ENCODE results near the gene LRP1-AS. TPM values are rescaled to one million over a fixed set of nuclear protein-coding genes. Genes with fewer than 3 reads are reported as not detected.

The LRP1-AS gene
- total RNA-seq, 2 donors from 2014 or later, result not detected

DNA sequence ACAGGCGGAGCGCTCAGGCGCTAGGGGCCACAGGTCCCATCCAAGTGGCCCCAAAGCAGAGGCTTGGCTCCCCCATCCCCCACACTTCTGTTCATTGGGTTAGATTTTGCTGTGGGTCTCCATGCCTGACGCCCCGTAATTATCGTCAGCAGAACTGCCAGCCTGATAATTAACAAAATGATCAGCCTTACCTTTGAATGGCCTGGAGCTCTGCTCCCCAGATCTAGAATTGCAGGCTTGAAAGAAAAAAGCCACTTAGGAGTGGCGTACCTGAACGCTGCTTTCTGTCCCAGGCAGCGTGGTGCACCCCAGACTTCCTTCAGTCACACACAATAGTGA is 28.7 kb upstream of the LRP1-AS start:
- no peak overlapping the region for H3K27ac Mint-ChIP-seq
- DNase-seq (no peak), ATAC-seq (replicated peaks in 1 of 2) (no peak)
- no peaks in the 10 kb centered on the region for H3K27me3 Mint-ChIP-seq (ENCODE audit: low read depth)
- H3K9me3 Mint-ChIP-seq, result no peaks in the 10 kb centered on the region
- peaks cover 8% of the 10 kb centered on the region for H3K4me1 Mint-ChIP-seq (ENCODE audit: low read depth)
- no peaks in the 10 kb centered on the region for H3K36me3 Mint-ChIP-seq (ENCODE audit: insufficient read depth in 2 of 2)
- H3K4me3 Mint-ChIP-seq, result no peak overlapping the region

DNA sequence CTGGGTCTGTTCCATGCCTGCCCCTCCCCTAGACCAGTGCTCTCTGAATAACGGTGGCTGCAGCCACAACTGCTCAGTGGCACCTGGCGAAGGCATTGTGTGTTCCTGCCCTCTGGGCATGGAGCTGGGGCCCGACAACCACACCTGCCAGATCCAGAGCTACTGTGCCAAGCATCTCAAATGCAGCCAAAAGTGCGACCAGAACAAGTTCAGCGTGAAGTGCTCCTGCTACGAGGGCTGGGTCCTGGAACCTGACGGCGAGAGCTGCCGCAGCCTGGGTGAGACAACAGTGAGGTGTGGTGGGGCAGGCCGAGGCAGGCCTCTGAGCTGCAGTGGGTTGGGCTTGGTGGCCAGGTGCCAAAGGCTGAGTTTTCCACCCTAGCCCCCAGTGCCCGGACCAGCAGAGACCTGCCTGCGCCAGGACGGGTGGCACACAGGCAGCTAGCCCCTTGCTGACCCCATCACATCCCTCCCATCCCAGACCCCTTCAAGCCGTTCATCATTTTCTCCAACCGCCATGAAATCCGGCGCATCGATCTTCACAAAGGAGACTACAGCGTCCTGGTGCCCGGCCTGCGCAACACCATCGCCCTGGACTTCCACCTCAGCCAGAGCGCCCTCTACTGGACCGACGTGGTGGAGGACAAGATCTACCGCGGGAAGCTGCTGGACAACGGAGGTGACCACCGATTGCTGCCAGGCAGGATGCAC is 28.2 kb upstream of the LRP1-AS start:
- no peak overlapping the region for H3K27ac Mint-ChIP-seq
- no peak overlapping the region for H3K4me3 Mint-ChIP-seq
- ATAC-seq (replicated peaks in 1 of 2), result peak in 1 of 2 donors; percentile 52
- peaks cover 8% of the 10 kb centered on the region for H3K4me1 Mint-ChIP-seq (ENCODE audit: low read depth)
- no peaks in the 10 kb centered on the region for H3K36me3 Mint-ChIP-seq (ENCODE audit: insufficient read depth in 2 of 2)
- peak; percentile 71 to 73 for DNase-seq
- H3K9me3 Mint-ChIP-seq, result no peaks in the 10 kb centered on the region
- no peaks in the 10 kb centered on the region for H3K27me3 Mint-ChIP-seq (ENCODE audit: low read depth)

DNA sequence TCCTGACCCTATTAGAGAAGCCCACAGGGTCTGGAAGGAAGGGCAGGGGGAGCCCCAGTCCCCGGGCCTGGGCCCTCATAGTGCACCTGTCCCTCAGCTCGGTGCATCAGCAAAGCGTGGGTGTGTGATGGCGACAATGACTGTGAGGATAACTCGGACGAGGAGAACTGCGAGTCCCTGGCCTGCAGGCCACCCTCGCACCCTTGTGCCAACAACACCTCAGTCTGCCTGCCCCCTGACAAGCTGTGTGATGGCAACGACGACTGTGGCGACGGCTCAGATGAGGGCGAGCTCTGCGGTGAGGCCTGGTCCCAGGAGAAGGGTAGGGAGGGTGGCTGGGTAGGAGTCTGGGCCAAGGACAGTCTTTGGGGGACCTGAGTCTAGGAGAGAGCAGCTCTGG is 26.3 kb upstream of the LRP1-AS start:
- no peak overlapping the region for H3K27ac Mint-ChIP-seq
- H3K4me3 Mint-ChIP-seq, result no peak overlapping the region
- H3K4me1 Mint-ChIP-seq (ENCODE audit: low read depth), result peaks cover 8% of the 10 kb centered on the region
- no peak for ATAC-seq (replicated peaks in 1 of 2)
- DNase-seq, result no peak
- H3K27me3 Mint-ChIP-seq (ENCODE audit: low read depth), result no peaks in the 10 kb centered on the region
- H3K9me3 Mint-ChIP-seq, result no peaks in the 10 kb centered on the region
- no peaks in the 10 kb centered on the region for H3K36me3 Mint-ChIP-seq (ENCODE audit: insufficient read depth in 2 of 2)

DNA sequence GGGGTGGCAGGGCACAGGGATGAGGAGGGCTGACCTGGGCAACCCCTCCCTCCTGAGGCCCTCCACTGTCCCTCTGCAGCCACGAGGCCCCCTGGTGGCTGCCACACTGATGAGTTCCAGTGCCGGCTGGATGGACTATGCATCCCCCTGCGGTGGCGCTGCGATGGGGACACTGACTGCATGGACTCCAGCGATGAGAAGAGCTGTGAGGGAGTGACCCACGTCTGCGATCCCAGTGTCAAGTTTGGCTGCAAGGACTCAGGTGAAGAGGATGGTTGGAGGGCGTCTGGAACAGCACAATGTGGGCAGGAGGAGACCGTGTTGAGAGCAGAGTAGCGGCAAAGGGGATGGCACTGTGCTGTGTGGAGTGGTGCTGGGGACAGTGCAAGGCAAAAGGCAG is 25.7 kb upstream of the LRP1-AS start:
- Mint-ChIP-seq H3K36me3 (ENCODE audit: insufficient read depth in 2 of 2) (no peaks in the 10 kb centered on the region), H3K27me3 (ENCODE audit: low read depth) (no peaks in the 10 kb centered on the region), H3K4me1 (ENCODE audit: low read depth) (peaks cover 8% of the 10 kb centered on the region), H3K9me3 (no peaks in the 10 kb centered on the region), H3K4me3 (no peak overlapping the region), H3K27ac (no peak overlapping the region)
- DNase-seq (peak; percentile 28 to 29), ATAC-seq (replicated peaks in 1 of 2) (peak; percentile 34 to 60)

DNA sequence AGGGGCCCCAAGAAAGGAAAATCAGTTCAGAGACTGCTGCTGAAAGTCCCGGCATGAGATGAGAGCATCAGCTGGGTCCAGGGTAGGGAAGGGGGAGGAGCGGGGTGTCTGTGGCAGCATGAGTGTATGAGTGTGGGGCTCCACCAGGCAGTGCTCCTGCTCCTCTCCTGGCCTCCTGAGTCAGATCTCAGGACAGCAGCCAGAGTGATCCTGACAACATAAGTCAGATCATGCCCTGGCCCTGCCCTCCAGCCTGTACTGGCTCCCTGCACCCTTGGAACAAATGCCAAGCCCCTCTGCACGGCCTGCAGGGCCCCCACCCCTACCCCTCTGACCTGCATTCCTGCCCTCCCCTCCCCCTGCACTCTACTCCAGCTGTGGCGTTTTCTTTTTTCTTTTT is 24.2 kb upstream of the LRP1-AS start:
- Mint-ChIP-seq H3K36me3 (ENCODE audit: insufficient read depth in 2 of 2) (no peaks in the 10 kb centered on the region), H3K9me3 (no peaks in the 10 kb centered on the region), H3K4me3 (no peak overlapping the region), H3K4me1 (ENCODE audit: low read depth) (peaks cover 16% of the 10 kb centered on the region), H3K27me3 (ENCODE audit: low read depth) (no peaks in the 10 kb centered on the region), H3K27ac (no peak overlapping the region)
- no peak for ATAC-seq (replicated peaks in 1 of 2)
- DNase-seq, result no peak

DNA sequence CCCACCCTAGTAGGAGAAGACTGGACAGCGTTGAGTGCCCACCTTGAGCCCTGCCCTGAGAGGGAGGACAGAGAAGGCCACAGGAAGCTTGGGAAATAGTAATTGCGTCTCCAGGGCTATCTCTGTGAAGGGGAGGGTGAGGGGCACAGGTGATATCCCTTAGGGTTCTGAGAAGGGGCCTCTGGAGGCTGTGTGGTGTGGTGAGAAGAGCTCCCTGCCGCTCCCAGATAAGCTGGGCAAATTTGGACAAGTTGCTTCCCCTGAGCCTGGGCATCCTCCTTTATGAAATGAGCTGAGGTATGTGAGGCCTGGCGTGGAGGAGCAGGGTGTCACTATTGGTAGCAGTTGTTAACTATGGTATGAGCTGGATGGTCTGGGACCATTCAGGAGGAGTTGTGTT is 23.5 kb upstream of the LRP1-AS start:
- H3K9me3 Mint-ChIP-seq, result no peaks in the 10 kb centered on the region
- ATAC-seq (replicated peaks in 1 of 2) (no peak), DNase-seq (no peak)
- no peaks in the 10 kb centered on the region for H3K36me3 Mint-ChIP-seq (ENCODE audit: insufficient read depth in 2 of 2)
- no peak overlapping the region for H3K4me3 Mint-ChIP-seq
- H3K4me1 Mint-ChIP-seq (ENCODE audit: low read depth), result peaks cover 13% of the 10 kb centered on the region
- H3K27me3 Mint-ChIP-seq (ENCODE audit: low read depth), result no peaks in the 10 kb centered on the region
- no peak overlapping the region for H3K27ac Mint-ChIP-seq

DNA sequence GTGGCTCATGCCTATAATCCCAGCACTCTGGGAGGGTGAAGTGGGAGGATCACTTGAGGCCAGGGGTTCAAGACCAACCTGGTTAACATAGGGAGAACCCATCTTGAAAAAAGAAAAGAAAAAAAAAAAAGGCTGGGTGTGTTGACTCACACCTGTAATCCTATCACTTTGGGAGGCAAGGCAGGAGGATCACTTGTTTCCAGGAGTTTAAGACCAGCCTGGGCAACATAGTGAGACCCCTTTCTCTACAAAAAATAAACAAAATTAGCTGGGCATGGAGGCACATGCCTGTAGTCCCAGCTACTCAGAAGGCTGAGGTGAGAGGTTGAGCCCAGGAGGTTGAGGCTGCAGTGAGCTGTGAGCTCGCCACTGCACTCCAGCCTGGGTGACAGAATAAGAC is 23.0 kb upstream of the LRP1-AS start:
- Mint-ChIP-seq H3K27me3 (ENCODE audit: low read depth) (no peaks in the 10 kb centered on the region), H3K36me3 (ENCODE audit: insufficient read depth in 2 of 2) (no peaks in the 10 kb centered on the region), H3K27ac (no peak overlapping the region), H3K9me3 (no peaks in the 10 kb centered on the region), H3K4me3 (no peak overlapping the region), H3K4me1 (ENCODE audit: low read depth) (peaks cover 12% of the 10 kb centered on the region)
- DNase-seq (no peak), ATAC-seq (replicated peaks in 1 of 2) (no peak)

DNA sequence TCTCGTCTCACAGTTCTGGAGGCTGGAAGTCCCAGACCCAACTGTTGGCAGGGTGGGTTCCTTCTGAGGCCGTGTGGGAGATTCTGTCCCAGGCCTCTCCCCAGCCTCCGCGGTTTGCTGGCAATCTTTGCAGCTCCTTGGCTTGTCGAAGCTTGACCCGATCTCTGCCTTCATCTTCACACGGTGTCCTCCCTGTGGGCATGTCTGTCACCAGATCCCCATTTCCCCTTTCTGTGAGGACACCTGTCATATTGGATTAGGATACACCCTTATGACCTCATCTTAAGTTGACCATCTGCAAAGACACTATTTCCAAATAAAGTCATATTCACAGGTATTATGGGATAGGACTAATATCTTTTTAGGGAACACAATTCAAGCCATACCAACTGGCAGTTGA is 22.6 kb upstream of the LRP1-AS start:
- Mint-ChIP-seq H3K27me3 (ENCODE audit: low read depth) (no peaks in the 10 kb centered on the region), H3K4me3 (no peak overlapping the region)
- no peak for DNase-seq

DNA sequence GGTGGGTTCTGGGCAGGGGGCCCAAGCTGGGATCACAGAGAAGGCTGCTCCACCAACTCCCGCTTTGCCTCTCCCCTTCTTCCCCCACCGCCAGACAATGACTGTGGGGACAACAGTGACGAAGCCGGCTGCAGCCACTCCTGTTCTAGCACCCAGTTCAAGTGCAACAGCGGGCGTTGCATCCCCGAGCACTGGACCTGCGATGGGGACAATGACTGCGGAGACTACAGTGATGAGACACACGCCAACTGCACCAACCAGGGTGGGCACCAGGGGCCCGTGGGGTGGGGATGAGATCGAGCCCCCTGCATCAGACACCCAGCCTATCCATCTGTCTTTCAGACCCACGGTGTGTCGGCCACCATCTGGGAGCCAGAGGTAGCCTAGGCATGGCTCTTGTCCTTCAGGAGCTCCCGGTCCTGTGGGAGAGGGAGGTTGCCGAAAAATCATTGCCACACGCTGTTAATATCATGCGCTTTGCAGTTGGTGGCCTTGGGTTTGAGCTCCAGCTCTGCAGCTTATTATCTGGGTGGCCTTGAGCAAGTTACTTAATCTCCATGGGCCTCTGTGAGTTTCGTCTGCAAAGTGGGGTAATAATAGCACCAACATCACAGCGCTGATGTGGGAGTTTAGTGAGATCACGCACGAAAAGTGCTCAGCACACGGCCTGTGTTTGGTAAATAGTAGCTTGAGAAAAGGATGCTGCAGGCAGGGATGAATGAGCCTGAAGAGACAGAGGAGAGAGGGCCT is 21.8 kb upstream of the LRP1-AS start:
- Mint-ChIP-seq H3K4me3 (no peak overlapping the region), H3K4me1 (ENCODE audit: low read depth) (peaks cover 12% of the 10 kb centered on the region), H3K27ac (no peak overlapping the region), H3K36me3 (ENCODE audit: insufficient read depth in 2 of 2) (no peaks in the 10 kb centered on the region), H3K27me3 (ENCODE audit: low read depth) (no peaks in the 10 kb centered on the region), H3K9me3 (no peaks in the 10 kb centered on the region)
- ATAC-seq (replicated peaks in 1 of 2), result no peak
- no peak for DNase-seq

More for the DNA sequence above, 22.6 kb upstream of the LRP1-AS start:
- peaks cover 12% of the 10 kb centered on the region for H3K4me1 Mint-ChIP-seq (ENCODE audit: low read depth)
- H3K27ac Mint-ChIP-seq, result no peak overlapping the region
- no peaks in the 10 kb centered on the region for H3K36me3 Mint-ChIP-seq (ENCODE audit: insufficient read depth in 2 of 2)
- no peaks in the 10 kb centered on the region for H3K9me3 Mint-ChIP-seq
- ATAC-seq (replicated peaks in 1 of 2), result no peak

DNA sequence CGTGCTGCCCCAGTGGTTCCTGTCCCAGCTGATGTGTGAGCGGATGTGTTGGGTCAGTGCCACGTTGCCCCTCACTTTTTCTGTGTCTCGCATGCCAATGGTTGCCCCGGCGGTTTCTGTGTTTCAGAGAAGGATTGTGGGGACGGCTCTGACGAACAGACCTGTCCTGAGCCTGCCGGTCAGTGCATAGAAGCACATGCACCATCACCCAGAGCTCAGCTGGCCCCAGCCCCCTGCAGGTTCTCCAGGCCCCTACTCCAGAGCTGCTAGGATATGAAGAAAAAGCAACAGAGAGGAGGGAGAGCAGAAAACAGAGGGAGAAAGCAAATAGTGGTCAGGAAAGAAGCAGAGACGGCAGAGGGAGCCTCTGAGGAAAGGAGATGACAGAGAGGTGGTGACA is 20.6 kb upstream of the LRP1-AS start:
- H3K27me3 Mint-ChIP-seq (ENCODE audit: low read depth), result no peaks in the 10 kb centered on the region
- DNase-seq, result no peak

DNA sequence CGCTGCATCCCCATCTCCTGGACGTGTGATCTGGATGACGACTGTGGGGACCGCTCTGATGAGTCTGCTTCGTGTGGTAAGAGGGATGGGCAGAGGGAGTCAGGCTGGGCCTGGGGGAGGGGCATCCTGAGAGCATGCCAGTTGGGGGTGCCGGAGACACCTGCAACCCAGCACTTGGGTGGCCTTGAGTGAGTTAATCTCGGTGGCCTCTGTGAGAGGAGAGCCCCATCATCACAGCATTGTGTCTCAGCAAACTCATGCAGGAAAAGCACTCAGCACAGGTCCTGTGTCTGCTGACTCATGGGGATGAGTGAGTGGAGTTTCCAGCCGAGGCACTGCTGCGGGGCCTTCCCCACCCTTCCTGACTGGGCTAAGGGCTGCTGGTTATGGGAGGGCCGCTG is 19.6 kb upstream of the LRP1-AS start:
- ATAC-seq (replicated peaks in 1 of 2), result peak; percentile 88 to 92

More for the DNA sequence above, 20.6 kb upstream of the LRP1-AS start:
- Mint-ChIP-seq H3K4me3 (no peak overlapping the region), H3K9me3 (no peaks in the 10 kb centered on the region), H3K27ac (no peak overlapping the region), H3K4me1 (ENCODE audit: low read depth) (peaks cover 10% of the 10 kb centered on the region), H3K36me3 (ENCODE audit: insufficient read depth in 2 of 2) (no peaks in the 10 kb centered on the region)
- ATAC-seq (replicated peaks in 1 of 2), result no peak

DNA sequence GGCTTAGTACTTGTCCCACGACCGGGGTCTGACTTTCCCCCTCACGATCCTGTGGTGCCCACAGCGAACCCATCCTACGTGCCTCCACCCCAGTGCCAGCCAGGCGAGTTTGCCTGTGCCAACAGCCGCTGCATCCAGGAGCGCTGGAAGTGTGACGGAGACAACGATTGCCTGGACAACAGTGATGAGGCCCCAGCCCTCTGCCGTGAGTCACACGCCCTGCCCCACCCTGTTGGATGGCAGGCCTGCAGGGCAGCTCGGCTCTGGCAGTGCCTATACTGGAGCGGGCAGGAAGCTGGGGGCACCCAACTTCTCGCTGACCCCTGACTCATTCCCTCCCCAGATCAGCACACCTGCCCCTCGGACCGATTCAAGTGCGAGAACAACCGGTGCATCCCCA is 18.3 kb upstream of the LRP1-AS start:
- no peaks in the 10 kb centered on the region for H3K36me3 Mint-ChIP-seq (ENCODE audit: insufficient read depth in 2 of 2)
- H3K4me3 Mint-ChIP-seq, result no peak overlapping the region
- no peak for DNase-seq
- no peaks in the 10 kb centered on the region for H3K27me3 Mint-ChIP-seq (ENCODE audit: low read depth)
- H3K27ac Mint-ChIP-seq, result no peak overlapping the region
- H3K4me1 Mint-ChIP-seq (ENCODE audit: low read depth), result peaks cover 8% of the 10 kb centered on the region
- no peaks in the 10 kb centered on the region for H3K9me3 Mint-ChIP-seq
- ATAC-seq (replicated peaks in 1 of 2), result no peak

More for the DNA sequence above, 19.6 kb upstream of the LRP1-AS start:
- H3K9me3 Mint-ChIP-seq, result no peaks in the 10 kb centered on the region
- H3K4me3 Mint-ChIP-seq, result no peak overlapping the region
- H3K27ac Mint-ChIP-seq, result no peak overlapping the region
- no peaks in the 10 kb centered on the region for H3K36me3 Mint-ChIP-seq (ENCODE audit: insufficient read depth in 2 of 2)
- DNase-seq, result peak; percentile 38 to 49
- H3K4me1 Mint-ChIP-seq (ENCODE audit: low read depth), result peaks cover 8% of the 10 kb centered on the region
- no peaks in the 10 kb centered on the region for H3K27me3 Mint-ChIP-seq (ENCODE audit: low read depth)

DNA sequence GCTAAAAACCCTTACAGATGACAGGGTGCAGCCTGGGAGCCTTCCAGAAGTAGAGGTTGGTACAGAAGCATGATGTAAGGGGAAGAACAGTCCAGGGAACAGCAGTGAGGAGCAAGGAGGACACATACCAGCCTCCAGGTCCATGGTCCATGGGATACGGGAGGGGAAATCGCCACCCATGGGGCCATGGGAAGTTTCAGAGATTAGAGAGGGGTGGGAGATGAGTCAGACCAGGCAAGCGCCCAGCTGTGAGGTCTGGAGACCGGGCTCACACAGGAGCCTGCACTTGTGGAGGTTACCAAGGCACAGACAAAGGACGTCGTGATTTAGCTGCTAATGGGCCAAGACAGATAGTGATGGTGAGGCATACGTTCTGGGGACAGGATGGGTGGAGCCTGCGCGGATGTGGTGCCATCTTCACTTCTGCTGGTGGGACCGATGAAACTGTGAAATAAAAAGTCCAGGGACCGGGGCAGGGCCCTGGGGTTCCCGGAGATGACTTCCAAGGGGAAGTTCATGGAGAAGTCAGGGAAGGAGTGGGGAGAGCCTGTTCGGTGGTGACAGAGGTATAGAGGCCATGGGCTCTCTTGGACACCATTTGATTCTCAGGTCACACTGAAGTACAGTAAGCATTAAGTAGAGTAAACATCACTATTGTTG is 17.7 kb upstream of the LRP1-AS start:
- H3K4me1 Mint-ChIP-seq (ENCODE audit: low read depth), result peaks cover 8% of the 10 kb centered on the region
- H3K36me3 Mint-ChIP-seq (ENCODE audit: insufficient read depth in 2 of 2), result no peaks in the 10 kb centered on the region
- no peak overlapping the region for H3K27ac Mint-ChIP-seq
- H3K27me3 Mint-ChIP-seq (ENCODE audit: low read depth), result no peaks in the 10 kb centered on the region
- no peak overlapping the region for H3K4me3 Mint-ChIP-seq
- H3K9me3 Mint-ChIP-seq, result no peaks in the 10 kb centered on the region
- ATAC-seq (replicated peaks in 1 of 2) (no peak), DNase-seq (no peak)

All from activated T-cell treated with anti-CD3 and anti-CD28 coated beads, Interleukin-2, amount 50 U/mL, for 72 hours (primary cell).